Activated CD4-positive, alpha-beta T cell treated with anti-CD3 and anti-CD28 coated beads, Interleukin-2, amount 50 U/mL, for 4 hours (primary cell): ENCODE data around the gene SRGAP2B.
"Not testable (repeated sequence)": the region's sequence is repeated elsewhere in the genome, so short reads cannot be mapped to it uniquely, and the experiment has no call there.

Experiments
- DNase-seq, 2 experiments: peaks; one replicate each; pipeline ENCODE4 v3.0.0-alpha.2; 2020

The SRGAP2B gene

DNA sequence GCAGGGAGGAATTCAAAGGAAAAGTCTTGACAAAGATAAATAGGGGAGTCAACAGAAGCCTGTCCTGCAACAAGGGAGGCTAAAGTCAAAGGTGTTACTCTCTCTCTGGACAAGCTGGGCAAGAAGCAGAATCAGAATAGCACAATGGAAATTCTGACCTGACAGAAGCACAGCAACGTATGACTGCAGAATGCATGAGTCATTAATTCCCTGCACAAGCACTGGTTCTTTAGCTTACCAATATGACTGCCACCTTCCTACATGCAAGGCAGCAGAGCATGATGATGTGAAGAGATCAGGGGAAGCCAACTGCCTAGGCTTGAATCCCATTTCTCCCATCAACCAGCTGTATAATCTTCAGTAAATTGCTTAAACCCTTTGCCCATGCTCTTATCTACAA is 153.4 kb downstream of the SRGAP2B start:
- DNase-seq, result not testable (repeated sequence)

DNA sequence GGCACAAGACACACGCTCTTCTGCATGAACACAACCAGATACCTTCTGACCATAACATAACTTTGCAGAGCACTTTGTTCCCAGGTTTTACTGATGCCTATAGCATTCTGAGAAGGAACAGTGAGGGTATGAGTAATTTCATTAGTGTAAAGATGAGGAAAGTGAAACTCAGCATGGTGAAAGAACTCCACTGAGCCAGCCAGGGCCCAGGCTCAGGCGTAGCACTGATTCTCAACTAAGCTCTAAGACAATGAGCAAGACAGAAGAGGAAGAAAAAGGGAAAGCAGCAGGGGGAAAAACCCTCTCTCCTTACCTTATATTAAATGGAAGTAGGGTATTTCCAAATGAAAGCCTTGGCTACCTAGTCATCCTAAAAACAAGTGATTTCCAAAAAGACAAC is 155.1 kb downstream of the SRGAP2B start:
- not testable (repeated sequence) for DNase-seq

GRCh38 chr1:144938627-144939026 is 156.5 kb downstream of the SRGAP2B start:
- not testable (repeated sequence) for DNase-seq

DNA sequence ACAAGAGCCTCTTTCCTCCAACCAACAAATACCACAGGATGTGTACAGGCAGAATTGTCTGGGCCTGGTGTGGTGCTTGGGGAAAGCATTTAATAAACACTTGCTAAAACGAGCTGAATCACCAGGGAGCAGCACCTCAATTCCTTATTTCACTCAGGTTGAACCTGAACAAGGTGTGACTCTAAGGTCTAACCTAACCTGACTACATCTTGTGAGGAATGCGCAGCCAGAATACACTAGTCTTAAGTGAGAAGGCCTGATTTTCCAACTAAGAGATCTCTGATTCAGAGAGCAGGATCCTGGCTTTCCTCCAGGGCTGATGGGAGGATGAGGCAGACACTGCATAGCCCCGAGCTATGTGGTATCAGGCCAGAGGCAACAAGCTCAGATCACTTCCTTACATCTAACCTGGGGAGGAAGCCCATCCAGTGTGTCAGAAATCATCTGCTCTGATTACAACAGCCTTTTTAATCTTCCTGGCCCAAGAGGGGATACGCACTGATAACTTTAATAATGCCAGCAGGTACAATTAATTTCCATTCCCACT is 158.9 kb downstream of the SRGAP2B start:
- not testable (repeated sequence) for DNase-seq

- not testable (repeated sequence) for DNase-seq
Observed at GRCh38 chr1:144935310-144935709, 159.8 kb downstream of the SRGAP2B start.

GRCh38 chr1:144933014-144933413 is 162.1 kb downstream of the SRGAP2B start:
- DNase-seq, result not testable (repeated sequence)

GRCh38 chr1:144932153-144932552 is 163.0 kb downstream of the SRGAP2B start:
- DNase-seq, result not testable (repeated sequence)

DNA sequence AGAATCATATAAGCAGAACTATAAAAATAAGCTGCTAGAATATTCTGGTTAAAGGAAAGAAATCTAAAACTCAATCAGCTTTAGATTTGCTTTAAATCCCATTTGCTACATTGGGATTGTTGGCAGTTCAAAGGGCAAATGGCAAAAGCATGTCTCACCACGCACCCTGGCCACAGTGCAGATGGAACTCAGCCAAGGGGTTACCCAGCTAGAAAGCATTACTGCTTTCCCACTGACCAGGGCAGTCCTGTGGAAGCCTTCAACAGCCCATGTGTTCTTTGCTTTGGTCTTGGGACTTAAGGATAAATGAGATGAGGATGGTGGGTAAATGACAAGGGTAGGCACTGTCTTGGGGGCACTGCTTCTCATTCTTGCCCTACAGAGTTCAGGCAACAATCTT is 163.6 kb downstream of the SRGAP2B start:
- not testable (repeated sequence) for DNase-seq

- DNase-seq, result not testable (repeated sequence)
Observed at GRCh38 chr1:144930085-144930777, 164.9 kb downstream of the SRGAP2B start.

GRCh38 chr1:144927292-144927691 is 167.8 kb downstream of the SRGAP2B start:
- DNase-seq, result not testable (repeated sequence)

DNA sequence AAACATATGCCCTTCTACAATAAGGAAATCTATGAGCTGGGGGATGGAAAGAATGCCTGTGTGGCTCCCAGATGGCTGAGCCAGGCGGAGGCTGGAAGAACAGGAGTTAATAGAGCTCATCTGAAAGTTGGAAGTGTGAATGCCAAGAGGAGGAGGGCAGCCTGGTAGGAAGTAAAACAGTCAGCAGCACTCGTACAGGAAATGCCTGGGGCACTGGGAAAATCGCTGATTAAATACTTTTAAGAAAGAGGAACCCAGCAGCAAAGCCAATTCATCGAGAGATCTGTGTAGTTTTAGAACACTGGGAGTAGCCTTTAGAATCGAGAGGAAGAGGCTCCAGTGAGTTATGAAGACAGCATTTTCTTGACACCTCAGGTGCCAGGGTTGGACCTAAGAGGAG is 171.5 kb downstream of the SRGAP2B start:
- not testable (repeated sequence) for DNase-seq

- DNase-seq, result not testable (repeated sequence)
Observed at GRCh38 chr1:144922785-144923184, 172.3 kb downstream of the SRGAP2B start.

DNA sequence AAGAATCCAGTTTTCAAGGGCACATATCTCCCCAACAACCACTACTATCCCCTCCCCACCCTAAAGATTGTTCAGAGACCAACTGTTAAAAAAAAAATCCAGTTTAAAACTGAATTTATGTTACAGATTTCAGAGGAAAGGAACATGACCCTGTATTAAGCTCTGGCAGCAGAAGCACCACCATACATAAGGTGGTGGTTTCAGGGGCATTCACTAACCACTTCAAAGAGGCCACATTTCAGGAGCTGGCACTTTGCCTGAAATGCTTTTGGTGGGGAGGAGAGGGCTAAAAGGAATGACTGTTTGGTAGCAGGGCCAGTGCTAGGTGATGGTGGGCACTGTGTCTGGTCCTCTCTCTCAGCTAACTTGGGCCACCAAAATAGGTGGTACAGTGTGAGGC is 176.0 kb downstream of the SRGAP2B start:
- not testable (repeated sequence) for DNase-seq

DNA sequence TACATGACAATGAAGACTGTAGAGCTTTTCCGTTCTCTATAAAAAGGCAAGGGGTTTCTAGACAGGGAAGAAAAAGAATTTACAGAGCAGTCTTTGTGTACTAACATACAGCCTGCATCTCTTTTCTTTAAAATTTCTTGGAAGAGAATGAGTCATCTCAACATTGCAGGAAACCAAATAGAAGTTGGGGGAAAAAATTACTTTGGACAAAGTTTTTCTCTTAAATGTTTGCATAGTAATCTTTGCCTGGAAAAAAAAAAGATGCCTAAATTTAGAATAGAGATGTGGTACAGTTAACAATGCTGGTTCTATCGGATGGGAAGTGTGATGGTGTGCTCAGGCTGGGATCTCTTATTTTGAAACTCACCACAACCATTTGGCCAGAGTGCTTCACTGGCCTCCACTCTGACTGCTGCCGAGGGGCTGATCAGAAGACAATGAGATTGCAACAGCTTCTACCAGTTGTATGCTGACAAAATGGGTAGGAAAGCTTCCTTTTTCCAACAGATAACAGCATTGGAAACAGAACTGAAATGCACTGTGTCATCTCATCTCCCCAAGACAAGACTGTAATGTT is 177.0 kb downstream of the SRGAP2B start:
- DNase-seq, result not testable (repeated sequence)

DNA sequence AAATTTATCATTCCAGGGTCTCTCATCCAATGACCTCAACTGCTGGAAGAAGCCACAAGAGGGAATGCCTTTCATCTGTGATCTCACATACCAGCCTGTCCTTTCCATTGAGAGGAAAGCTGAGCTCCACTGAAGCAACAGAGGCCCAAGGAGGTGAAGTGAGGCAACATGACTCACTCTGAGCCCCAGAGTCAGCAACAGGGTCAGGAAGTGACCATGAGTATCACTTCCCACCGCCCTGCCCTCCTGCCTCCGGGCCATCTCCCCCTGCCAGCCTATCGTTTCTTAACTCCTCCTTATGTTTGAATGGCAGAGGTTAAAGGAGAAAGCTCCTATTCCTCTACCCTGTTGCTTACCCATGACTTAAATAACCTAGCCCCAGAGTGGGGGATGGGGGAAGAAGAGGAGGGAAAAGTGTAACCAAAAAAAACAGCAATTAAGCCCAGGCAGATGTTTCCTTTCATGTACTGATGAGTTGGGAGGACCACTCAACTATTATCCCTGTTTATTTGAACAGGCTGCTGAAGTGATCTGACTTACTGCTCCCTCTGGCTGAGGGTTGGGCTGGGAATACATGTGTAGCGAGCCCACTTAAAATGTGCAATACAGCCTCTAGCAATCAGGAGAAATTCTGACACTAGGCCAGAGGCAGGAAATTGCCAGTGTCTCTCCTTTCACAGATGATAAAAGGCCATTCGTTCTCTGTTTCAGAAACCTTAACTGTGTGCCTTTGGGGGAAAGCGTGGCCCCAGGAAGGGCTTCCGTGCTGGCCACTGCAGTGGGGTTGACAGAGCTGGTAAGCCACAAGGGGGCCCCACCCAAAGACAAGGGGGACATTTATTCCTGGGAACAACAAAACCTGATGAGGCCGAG is 177.7 kb downstream of the SRGAP2B start:
- not testable (repeated sequence) for DNase-seq

DNA sequence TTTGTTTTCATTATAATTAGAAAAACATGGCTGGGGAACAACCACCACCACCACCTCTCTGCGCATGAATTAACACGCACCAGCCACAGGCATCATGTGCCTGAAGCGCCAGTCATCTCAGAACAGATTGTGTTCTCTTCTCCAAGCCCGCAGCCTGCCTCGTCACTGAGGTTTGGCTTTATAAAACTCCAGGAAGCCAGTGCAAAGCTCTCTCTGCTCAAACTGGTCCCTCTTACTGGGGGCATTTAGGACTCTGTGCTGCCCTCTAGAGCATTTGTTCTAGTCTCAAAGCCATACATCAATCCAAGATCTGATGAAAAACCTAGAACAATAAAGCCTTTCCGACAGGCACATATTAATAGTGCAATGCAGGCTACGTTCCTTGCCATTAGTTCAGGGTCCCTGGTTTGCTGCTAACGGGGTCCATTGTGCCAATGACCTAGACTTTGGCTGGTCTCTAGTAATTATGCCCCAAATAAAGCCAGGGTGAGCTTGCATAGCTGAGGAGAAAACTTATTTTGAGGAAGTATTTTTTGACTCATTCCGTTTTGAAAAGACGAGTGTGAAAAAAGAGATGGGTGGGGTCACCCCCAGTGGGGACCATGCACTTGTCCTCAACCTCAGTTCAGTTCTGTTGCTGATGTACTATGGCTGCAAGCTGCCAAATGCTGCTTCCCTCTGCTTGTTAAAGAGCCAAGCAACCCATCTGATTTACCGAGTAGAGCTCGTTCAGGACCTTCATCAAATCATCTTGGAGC is 181.0 kb downstream of the SRGAP2B start:
- not testable (repeated sequence) for DNase-seq

DNA sequence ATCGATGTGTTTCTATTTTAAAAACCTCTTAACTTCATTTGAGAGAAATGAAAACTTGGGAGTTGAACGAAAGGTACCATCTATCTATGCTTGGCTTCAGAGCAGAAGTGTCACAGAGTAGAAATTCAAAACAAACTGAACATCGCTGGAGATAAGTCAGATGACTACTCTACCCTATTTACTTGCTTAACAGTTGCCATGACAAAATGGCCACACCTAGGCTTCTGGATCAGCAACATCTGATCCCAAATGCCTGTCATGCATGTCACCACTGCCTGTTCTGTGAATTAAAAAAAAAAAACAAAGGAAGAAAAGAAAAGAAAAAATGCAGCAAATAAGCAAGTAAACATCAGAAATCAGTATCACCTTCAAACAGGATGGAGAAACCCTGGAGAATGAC is 181.7 kb downstream of the SRGAP2B start:
- not testable (repeated sequence) for DNase-seq

- DNase-seq, result not testable (repeated sequence)
Observed at GRCh38 chr1:144910729-144911128, 184.4 kb downstream of the SRGAP2B start.

DNA sequence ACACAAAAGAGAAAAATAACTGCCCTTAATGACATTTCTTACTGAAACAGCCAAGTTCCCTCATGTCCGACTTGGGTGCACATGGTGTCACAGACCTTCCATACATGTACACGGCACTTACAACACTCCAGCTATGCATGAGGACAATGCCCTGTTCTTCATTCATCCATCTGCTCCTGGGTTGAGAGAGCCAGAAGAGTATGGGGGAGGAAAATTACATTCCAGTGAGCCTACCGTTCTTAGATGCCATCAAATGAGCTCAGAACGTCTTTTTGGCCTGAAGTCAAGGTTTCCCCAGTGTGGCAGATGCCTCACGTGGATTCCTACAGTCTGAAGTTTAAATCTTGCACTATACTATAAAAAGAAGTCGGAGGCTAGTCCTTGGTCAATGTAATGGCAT is 194.3 kb downstream of the SRGAP2B start:
- not testable (repeated sequence) for DNase-seq

DNA sequence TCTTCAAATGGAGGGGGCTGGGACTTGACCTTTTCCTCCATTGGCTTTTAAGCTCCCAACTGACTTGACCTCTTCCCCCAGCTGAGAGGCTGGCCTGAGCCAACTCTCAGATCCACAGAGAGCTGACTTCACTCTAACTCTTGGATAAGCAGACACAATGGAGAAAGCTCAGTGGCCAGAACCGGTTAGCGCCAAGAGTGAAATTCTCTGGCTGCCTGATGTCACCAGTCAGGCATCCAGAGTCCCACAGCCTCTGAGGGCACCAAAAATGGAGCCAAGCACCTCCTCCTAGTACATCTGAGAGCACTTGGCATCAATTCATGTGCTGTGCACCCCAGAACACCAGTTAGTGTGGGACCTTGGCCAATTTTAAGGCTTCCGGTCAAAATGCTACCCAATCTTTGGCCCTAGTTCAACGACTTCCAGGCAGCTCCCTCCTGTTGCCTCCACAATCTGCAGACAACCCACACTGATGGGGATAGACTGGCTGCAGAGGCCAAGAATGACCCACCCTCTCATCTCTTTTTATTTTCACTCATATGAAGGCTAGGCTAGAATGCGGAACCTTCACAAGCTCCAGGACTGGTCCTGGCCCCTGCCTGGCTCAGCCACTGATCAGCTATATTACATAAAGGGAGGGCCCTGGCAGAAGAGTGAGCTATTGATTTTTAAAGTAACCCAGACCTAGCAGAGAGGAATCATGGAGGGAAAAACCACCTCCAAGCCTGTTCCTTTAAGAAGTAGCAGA is 200.5 kb downstream of the SRGAP2B start:
- DNase-seq, result not testable (repeated sequence)

- not testable (repeated sequence) for DNase-seq
Observed at GRCh38 chr1:144893710-144894438, 201.3 kb downstream of the SRGAP2B start.
